Mesothelial cell of epicardium (in vitro differentiated cells): ENCODE data around the gene HEXIM2. TPM values are rescaled to one million over a fixed set of nuclear protein-coding genes. Genes with fewer than 3 reads are reported as not detected.

Source experiments
- DNase-seq, 2 experiments: peaks; one replicate each; pipeline ENCODE4 v3.0.0; 2021; ENCODE audit warnings: low spot score in 2 of 2; ENCODE audit not compliant: unreplicated experiment in 2 of 2
- H3K27ac Mint-ChIP-seq: 2 replicates; pipeline ENCODE4 v1.8.0; 2021; ENCODE audit warnings: mixed read lengths
- H3K27me3 Mint-ChIP-seq: 2 replicates; pipeline ENCODE4 v1.8.0; 2021; ENCODE audit warnings: low read depth, mixed read lengths
- H3K36me3 Mint-ChIP-seq: 2 replicates; pipeline ENCODE4 v1.8.0; 2021; ENCODE audit warnings: mixed read lengths
- H3K4me1 Mint-ChIP-seq: 2 replicates; pipeline ENCODE4 v1.8.0; 2021; ENCODE audit warnings: mixed read lengths
- H3K4me3 Mint-ChIP-seq: 2 replicates; pipeline ENCODE4 v1.8.0; 2021; ENCODE audit warnings: mild to moderate bottlenecking, moderate library complexity, mixed read lengths
- H3K9me3 Mint-ChIP-seq: 2 replicates; pipeline ENCODE4 v1.8.0; 2021; ENCODE audit warnings: mixed read lengths
- microRNA-seq: library from miRNA; unstranded; fragments of <30 nt; microRNA quantifications from one replicate; pipeline ENCODE4 v1.2.0, GENCODE V29; 2021; ENCODE audit warnings: inconsistent platforms, mixed read lengths
- total RNA-seq: library from RNA; stranded (reverse); gene quantifications from 3 replicates; pipeline ENCODE4 v1.2.1, GENCODE V29; 2021
- TF ChIP-seq, protein P1 (sequence below): fragments of 200-600 bp; sonication (generic); IDR thresholded peaks from one replicate; pipeline ENCODE4 v1.5.0; 2021; ENCODE audit warnings: antibody characterized with exemption; ENCODE audit not compliant: unreplicated experiment

Gene HEXIM2
- total RNA-seq, 1 donor from 2014 or later: 6.5 TPM

DNA sequence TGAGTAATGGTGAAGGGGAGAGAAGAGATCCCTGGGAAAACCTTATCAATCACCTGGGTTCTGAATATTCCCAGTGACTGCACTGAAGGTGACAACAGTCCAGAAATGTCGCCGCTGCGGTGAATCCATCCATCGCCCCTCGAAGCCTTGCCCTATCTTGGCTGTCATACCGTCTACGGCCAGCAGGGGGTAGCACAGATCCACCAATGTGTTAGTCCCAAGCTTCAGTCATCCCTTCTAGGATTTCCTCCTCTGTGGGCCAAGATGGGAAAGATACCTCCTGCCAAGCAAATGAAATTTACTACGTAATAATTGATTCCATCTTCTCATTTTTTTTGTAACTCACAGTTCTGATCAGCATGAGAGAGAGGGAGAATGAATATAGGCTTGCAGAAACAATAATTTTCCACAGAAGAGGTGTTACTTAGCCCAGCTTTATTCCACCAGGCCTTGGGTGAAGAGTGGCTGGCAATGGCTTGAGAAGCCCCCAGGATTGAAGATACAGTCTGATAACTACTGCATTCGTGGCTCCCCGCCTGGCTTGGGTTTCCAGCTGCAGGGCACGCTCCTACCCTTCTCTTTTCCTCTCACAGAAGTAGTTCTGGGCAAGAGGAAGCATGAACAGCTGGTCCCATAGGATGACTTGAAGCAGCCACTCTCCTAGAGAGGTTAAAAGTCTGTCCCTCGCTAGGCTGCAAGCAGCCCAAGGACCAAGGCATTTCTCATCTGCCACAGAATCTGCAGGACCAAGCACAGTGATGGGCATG is 57.4 kb downstream of the HEXIM2 start:
- peaks cover 52% of the 10 kb centered on the region for H3K27me3 Mint-ChIP-seq
- no peaks in the 10 kb centered on the region for H3K9me3 Mint-ChIP-seq
- no peaks in the 10 kb centered on the region for H3K36me3 Mint-ChIP-seq
- peak overlapping the region; percentile 34 for H3K4me3 Mint-ChIP-seq
- H3K27ac Mint-ChIP-seq: no peak overlapping the region
- DNase-seq: peak; percentile 70 to 95
- H3K4me1 Mint-ChIP-seq: peaks cover 6% of the 10 kb centered on the region
- TF ChIP-seq, protein P1, sequence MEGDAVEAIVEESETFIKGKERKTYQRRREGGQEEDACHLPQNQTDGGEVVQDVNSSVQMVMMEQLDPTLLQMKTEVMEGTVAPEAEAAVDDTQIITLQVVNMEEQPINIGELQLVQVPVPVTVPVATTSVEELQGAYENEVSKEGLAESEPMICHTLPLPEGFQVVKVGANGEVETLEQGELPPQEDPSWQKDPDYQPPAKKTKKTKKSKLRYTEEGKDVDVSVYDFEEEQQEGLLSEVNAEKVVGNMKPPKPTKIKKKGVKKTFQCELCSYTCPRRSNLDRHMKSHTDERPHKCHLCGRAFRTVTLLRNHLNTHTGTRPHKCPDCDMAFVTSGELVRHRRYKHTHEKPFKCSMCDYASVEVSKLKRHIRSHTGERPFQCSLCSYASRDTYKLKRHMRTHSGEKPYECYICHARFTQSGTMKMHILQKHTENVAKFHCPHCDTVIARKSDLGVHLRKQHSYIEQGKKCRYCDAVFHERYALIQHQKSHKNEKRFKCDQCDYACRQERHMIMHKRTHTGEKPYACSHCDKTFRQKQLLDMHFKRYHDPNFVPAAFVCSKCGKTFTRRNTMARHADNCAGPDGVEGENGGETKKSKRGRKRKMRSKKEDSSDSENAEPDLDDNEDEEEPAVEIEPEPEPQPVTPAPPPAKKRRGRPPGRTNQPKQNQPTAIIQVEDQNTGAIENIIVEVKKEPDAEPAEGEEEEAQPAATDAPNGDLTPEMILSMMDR: peak; percentile 98

Small RNAs within 50 kb of the gene (microRNA-seq; reads per million reads assigned to microRNA genes)
- gene MIR6784: not detected

Other genes with a start within 250 kb of the HEXIM2 start
- gene GFAP, start 246.4 kb upstream of the HEXIM2 start, total RNA-seq: not detected in 3 replicates
- 19.0 to 20.2 TPM (median 19.2 TPM) in 3 replicates for gene KIF18B, start 214.1 kb upstream of the HEXIM2 start, total RNA-seq
- gene C1QL1, start 193.6 kb upstream of the HEXIM2 start, total RNA-seq: 2.2 to 3.1 TPM (median 3.0 TPM) in 3 replicates
- gene DCAKD, start 110.2 kb upstream of the HEXIM2 start, total RNA-seq: 83.2 to 86.0 TPM (median 83.2 TPM) in 3 replicates
- gene NMT1, start 100.6 kb upstream of the HEXIM2 start, total RNA-seq: 80.6 to 86.1 TPM (median 80.9 TPM) in 3 replicates
- 46.6 to 54.0 TPM (median 52.6 TPM) in 3 replicates for gene PLCD3, start 29.4 kb upstream of the HEXIM2 start, total RNA-seq
- 17.0 to 17.4 TPM (median 17.4 TPM) in 3 replicates for gene ACBD4, start 26.2 kb upstream of the HEXIM2 start, total RNA-seq
- 38.2 to 40.6 TPM (median 38.8 TPM) in 3 replicates for gene HEXIM1, start 13.4 kb upstream of the HEXIM2 start, total RNA-seq
- 3.0 to 3.7 TPM (median 3.6 TPM) in 3 replicates for gene FMNL1, start 60.0 kb downstream of the HEXIM2 start, total RNA-seq
- gene SPATA32, start 100.2 kb downstream of the HEXIM2 start, total RNA-seq: not detected in 3 replicates
- gene MAP3K14, start 155.1 kb downstream of the HEXIM2 start, total RNA-seq: 8.9 to 9.9 TPM (median 9.8 TPM) in 3 replicates